Measurements from ENCODE around the gene LAMA4. TPM values are rescaled to one million over a fixed set of nuclear protein-coding genes. Genes with fewer than 3 reads are reported as not detected.

The LAMA4 gene
- total RNA-seq, 1 experiment from 2014 or later = 2.1 TPM

GRCh38 chr6:112237595-112237994, 16.8 kb downstream of the LAMA4 start:
- no peaks in the 10 kb centered on the region for H3K36me3 ChIP-seq (replicated peaks; ENCODE audit: control insufficient read depth, insufficient read depth, low read length)
- H3K4me3 ChIP-seq (ENCODE audit: insufficient read depth, low read depth, low read length) = no peak overlapping the region
- no peak for DNase-seq
- H3K27me3 ChIP-seq (ENCODE audit: control insufficient read depth, insufficient read depth, low read length) = no peaks in the 10 kb centered on the region

DNA sequence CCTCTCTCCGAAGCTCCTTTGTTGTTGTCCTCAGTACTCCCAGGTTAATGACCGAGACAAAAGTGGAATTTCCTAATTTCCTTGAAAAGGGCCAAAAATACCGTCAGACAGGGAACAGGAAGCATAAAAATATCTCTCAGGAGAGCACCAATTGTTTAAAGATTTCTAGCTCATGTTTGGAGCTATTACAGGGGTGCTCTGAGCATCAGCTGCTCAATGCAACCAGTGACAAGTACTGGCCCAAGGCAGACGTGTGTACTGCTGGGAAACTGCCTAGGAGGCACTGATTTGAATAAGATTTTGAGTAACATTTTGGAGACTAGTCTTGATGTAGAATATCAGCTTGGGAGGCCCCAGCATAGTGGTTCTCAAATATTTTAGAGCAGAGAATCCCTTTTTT, 17.3 kb downstream of the LAMA4 start:
- Histone ChIP-seq H3K4me3 (ENCODE audit: insufficient read depth, low read depth, low read length) (no peak overlapping the region), H3K36me3 (replicated peaks; ENCODE audit: control insufficient read depth, insufficient read depth, low read length) (no peaks in the 10 kb centered on the region), H3K27me3 (ENCODE audit: control insufficient read depth, insufficient read depth, low read length) (no peaks in the 10 kb centered on the region)
- DNase-seq = no peak

GRCh38 chr6:112235956-112236355, 18.4 kb downstream of the LAMA4 start:
- DNase-seq = no peak
- Histone ChIP-seq H3K27me3 (ENCODE audit: control insufficient read depth, insufficient read depth, low read length) (no peaks in the 10 kb centered on the region), H3K36me3 (replicated peaks; ENCODE audit: control insufficient read depth, insufficient read depth, low read length) (no peaks in the 10 kb centered on the region), H3K4me3 (ENCODE audit: insufficient read depth, low read depth, low read length) (no peak overlapping the region)

DNA sequence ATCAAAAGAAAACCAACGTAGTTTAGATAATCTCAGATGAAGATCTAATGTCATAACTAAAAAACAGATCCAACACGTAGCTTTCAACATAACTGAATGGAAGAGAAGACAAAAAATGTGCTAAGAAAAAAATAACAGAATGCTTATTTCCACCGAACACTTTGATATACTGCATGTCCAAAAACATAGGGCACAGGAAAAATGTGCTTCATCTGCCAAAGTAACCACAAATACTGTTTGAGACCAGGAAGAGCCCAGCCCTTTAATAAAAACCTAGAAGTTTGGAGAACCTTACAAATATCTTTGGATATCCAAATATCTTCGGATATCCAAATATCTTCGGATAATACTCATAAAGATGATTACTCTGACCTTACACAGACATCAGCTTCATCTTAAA, 19.8 kb downstream of the LAMA4 start:
- Histone ChIP-seq H3K27me3 (ENCODE audit: control insufficient read depth, insufficient read depth, low read length) (no peaks in the 10 kb centered on the region), H3K36me3 (replicated peaks; ENCODE audit: control insufficient read depth, insufficient read depth, low read length) (no peaks in the 10 kb centered on the region), H3K4me3 (ENCODE audit: insufficient read depth, low read depth, low read length) (no peak overlapping the region)
- no peak for DNase-seq

DNA sequence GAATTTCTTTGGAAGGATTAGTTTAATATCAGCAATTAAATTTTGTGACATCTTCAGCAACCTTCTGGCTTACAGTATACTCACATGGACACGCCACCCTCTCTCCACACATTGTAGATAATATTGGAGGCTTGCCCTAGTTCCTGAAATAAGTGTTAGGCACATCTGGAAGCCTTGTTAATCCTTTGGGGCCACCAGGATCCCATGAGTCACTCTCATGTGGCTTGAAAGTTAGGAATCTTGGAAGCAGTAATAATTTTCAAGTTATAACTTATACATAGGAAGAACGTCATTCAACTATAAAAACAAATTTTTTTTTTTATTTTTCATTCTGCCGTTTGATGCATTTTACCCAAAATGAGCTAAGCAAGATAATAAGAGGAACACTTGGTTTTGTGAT, 20.5 kb downstream of the LAMA4 start:
- H3K4me3 ChIP-seq (ENCODE audit: insufficient read depth, low read depth, low read length) = no peak overlapping the region
- no peaks in the 10 kb centered on the region for H3K36me3 ChIP-seq (replicated peaks; ENCODE audit: control insufficient read depth, insufficient read depth, low read length)
- DNase-seq = no peak
- H3K27me3 ChIP-seq (ENCODE audit: control insufficient read depth, insufficient read depth, low read length) = no peaks in the 10 kb centered on the region

DNA sequence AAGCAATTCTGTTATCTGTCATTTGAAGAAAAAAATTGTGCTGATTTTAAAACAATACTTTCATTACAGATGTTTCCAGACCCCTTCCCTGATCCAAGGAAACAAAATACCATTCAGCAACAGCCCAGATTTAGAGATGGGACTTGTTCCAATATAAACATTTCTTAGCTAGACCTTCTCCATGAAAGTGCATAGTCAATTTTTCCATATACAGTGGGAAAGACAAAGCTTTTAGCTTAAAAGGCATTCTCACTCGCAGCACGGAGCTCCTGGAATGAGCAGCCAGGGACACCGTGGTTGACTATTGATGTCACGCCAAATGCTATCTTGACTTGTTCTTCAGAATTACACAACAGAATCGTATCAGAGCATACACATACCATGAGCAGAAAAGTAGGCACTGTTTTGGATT, 21.5 kb downstream of the LAMA4 start:
- no peaks in the 10 kb centered on the region for H3K27me3 ChIP-seq (ENCODE audit: control insufficient read depth, insufficient read depth, low read length)
- no peaks in the 10 kb centered on the region for H3K36me3 ChIP-seq (replicated peaks; ENCODE audit: control insufficient read depth, insufficient read depth, low read length)
- DNase-seq = no peak
- no peak overlapping the region for H3K4me3 ChIP-seq (ENCODE audit: insufficient read depth, low read depth, low read length)

DNA sequence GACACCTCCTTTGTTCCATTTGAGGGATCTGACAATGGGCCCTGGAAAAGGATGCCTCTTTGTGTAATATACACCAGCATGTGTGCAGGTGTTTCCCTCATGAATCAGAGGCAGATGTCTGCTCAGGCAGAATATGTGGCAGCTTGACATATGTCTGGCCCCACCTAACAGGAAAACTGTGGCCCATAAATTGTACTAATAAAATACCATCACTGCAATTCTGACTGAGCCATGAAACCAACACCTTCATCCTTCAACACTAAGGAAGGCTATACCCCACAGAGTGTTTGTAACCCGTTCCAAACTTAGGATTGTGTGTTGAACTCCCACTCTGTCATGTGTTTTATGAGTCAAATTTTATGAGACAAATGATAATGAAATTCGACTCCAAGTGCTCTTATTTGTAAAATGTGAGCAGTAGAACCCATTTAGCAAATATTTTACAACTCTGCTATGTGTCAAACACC, 22.7 kb downstream of the LAMA4 start:
- Histone ChIP-seq H3K36me3 (replicated peaks; ENCODE audit: control insufficient read depth, insufficient read depth, low read length) (no peaks in the 10 kb centered on the region), H3K27me3 (ENCODE audit: control insufficient read depth, insufficient read depth, low read length) (no peaks in the 10 kb centered on the region), H3K4me3 (ENCODE audit: insufficient read depth, low read depth, low read length) (no peak overlapping the region)
- DNase-seq = no peak

DNA sequence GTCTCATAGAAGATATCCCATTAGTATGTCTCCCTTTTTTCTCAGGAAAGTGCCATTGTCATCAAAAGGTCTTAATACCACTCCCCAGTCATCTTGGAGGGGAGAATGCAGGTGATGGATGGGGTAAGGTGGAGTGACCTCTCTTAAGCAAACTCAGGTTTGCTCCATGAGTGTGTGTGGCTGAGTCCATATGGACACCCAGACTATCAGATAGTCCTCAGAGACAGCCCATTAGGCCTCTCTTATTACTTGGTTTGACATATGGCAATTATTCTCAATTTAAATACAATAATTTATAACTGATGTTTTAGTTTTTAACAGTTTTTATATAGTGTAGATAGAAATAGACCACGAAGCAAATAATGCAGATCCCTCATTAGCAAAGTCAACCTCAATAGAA, 23.2 kb downstream of the LAMA4 start:
- no peak for DNase-seq
- Histone ChIP-seq H3K4me3 (ENCODE audit: insufficient read depth, low read depth, low read length) (no peak overlapping the region), H3K27me3 (ENCODE audit: control insufficient read depth, insufficient read depth, low read length) (no peaks in the 10 kb centered on the region), H3K36me3 (replicated peaks; ENCODE audit: control insufficient read depth, insufficient read depth, low read length) (no peaks in the 10 kb centered on the region)

DNA sequence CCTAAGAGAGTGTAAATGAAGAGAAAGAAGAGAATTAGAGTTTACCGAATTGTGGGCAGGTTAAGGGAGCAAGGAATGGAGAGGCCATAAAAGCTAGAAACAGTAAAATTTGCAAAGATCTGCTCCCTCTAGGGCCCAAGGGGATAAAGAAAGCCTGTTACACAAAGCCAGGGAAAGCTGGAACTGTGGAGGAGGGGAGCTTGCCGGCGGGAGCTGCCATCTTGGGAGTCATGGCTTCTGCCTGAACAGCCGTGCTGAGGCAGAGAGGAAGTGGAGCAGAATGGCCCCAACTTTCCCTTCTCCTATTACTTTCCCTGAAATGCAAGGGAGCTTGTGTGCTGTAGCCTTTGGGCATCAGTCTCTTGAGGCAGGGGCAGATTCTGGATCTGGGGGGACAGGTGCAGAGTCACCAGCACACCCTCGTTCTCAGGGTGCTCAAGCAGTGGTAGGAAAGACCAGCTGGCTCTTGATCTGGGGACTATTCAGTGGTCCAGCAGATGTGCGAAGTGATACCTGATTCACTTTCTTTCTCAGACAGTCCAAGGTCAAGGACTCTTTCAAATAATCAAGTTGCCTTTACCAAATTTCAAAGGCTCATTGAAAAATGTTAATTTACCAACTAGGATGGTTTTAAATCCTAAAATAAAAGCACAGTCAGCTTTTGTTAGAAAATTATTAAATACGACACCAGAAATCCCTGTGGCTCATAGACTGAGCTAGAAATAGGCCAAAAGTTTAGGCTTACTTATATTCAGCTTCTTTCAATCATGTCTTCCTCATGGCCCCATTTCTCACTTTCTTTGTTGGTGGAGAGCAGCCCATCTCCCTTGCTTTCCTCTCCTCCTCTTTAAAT, 25.7 kb downstream of the LAMA4 start:
- no peak overlapping the region for H3K4me3 ChIP-seq (ENCODE audit: insufficient read depth, low read depth, low read length)
- DNase-seq = no peak
- no peaks in the 10 kb centered on the region for H3K27me3 ChIP-seq (ENCODE audit: control insufficient read depth, insufficient read depth, low read length)
- H3K36me3 ChIP-seq (replicated peaks; ENCODE audit: control insufficient read depth, insufficient read depth, low read length) = no peaks in the 10 kb centered on the region

DNA sequence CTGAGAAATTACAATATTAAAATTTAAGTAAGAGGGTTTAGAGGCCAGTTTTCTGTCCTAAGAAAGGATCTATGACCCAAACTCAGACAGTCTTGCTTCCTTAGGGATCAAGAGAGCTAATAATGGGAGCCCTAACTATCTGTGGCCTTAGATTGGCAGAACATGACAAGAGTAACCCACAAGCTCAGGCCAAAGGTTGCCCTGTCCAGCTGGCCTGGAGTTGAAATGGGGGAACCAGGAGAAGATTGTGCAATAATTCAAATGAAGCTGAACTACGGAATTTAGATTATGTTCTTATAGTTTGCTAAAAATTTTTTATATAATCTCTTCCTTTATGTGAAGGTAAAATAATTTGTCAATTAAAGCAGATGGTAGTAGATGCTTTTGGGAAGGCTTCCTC, 26.4 kb downstream of the LAMA4 start:
- no peak for DNase-seq
- Histone ChIP-seq H3K36me3 (replicated peaks; ENCODE audit: control insufficient read depth, insufficient read depth, low read length) (no peaks in the 10 kb centered on the region), H3K4me3 (ENCODE audit: insufficient read depth, low read depth, low read length) (no peak overlapping the region), H3K27me3 (ENCODE audit: control insufficient read depth, insufficient read depth, low read length) (no peaks in the 10 kb centered on the region)

GRCh38 chr6:112227411-112227810, 27.0 kb downstream of the LAMA4 start:
- no peak for DNase-seq
- Histone ChIP-seq H3K27me3 (ENCODE audit: control insufficient read depth, insufficient read depth, low read length) (no peaks in the 10 kb centered on the region), H3K36me3 (replicated peaks; ENCODE audit: control insufficient read depth, insufficient read depth, low read length) (no peaks in the 10 kb centered on the region)

GRCh38 chr6:112225691-112226090, 28.7 kb downstream of the LAMA4 start:
- H3K27me3 ChIP-seq (ENCODE audit: control insufficient read depth, insufficient read depth, low read length) = no peaks in the 10 kb centered on the region
- no peak for DNase-seq
- H3K4me3 ChIP-seq (ENCODE audit: insufficient read depth, low read depth, low read length) = no peak overlapping the region
- H3K36me3 ChIP-seq (replicated peaks; ENCODE audit: control insufficient read depth, insufficient read depth, low read length) = no peaks in the 10 kb centered on the region

More at GRCh38 chr6:112227411-112227810, 27.0 kb downstream of the LAMA4 start:
- H3K4me3 ChIP-seq (ENCODE audit: insufficient read depth, low read depth, low read length) = no peak overlapping the region

- Histone ChIP-seq H3K36me3 (replicated peaks; ENCODE audit: control insufficient read depth, insufficient read depth, low read length) (no peaks in the 10 kb centered on the region), H3K4me3 (ENCODE audit: insufficient read depth, low read depth, low read length) (no peak overlapping the region), H3K27me3 (ENCODE audit: control insufficient read depth, insufficient read depth, low read length) (no peaks in the 10 kb centered on the region)
- no peak for DNase-seq
Observed at GRCh38 chr6:112224088-112224487, 30.3 kb downstream of the LAMA4 start.

DNA sequence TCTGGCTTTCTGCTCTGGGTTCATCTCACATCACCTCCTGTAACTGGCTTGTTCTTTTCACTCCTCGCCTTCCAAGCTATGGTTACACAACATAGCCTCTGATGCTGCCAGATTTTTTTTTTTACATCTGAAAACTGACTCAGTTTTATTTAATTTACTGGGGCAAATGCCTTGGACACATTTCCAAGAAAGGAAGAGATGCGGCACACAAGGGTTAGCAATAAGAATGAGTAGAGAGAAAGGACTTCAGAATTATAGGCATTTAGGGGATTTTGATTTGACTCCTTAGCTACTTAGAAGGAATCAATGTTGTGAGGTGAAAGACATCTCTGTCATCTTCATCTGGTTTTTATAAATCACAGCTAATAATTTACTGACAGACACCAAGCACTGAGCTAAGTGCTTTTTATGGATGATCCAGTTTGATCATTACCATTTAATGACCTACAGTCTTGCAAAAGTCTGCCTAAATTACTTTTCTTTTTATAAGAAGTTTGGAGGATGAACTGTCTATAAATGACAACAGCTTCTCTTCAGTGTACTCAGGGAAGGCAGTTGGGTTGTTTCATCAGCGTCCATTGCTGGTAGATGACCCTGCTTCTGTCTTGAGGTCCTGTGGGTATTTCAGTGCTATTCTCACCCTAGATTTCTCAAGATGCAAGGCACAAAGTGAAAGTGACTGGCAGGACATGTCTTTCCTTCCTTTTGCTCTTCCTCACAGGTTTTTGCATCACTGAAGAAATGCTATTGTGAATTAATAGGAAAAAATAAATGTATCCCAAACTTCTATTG, 31.1 kb downstream of the LAMA4 start:
- no peak for DNase-seq
- Histone ChIP-seq H3K36me3 (replicated peaks; ENCODE audit: control insufficient read depth, insufficient read depth, low read length) (no peaks in the 10 kb centered on the region), H3K27me3 (ENCODE audit: control insufficient read depth, insufficient read depth, low read length) (no peaks in the 10 kb centered on the region), H3K4me3 (ENCODE audit: insufficient read depth, low read depth, low read length) (no peak overlapping the region)

Measured in H7 (cell line).